ENCODE measurements around the gene GABRG3. TPM values are rescaled to one million over a fixed set of nuclear protein-coding genes. Genes with fewer than 3 reads are reported as not detected.

Gene GABRG3
- total RNA-seq: not detected

DNA sequence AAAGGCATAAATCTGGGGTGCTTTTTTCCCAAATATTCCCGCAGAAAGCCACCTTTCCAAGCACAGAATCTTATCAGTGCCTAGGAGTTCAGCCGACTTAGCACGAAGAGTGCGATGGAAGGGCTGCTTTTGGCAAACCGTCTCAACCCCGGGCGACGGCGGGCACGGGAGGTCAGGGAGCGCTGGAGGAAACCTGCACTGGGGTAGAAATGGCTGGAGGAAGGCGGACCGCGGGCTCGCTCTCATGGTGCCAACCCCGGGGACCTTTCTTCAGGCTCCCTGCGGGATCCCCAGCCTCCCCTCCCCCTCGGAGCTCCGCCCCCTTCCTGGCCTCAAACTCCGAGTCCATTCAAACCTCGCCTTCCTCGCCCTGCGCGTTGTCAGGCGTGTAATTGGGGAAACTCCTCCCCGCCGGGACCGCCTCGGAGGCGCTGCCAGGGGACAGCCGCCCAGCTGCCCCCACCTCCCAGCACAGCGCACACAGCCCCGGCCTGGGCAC, at the start of gene GABRG3:
Gene GABRG3, plus strand, starts transcription at position 470 of the 499 bp plus-strand sequence.
- POLR2A ChIA-PET: no interaction called here
- no peaks in the 10 kb centered on the region for H3K4me1 Mint-ChIP-seq

DNA sequence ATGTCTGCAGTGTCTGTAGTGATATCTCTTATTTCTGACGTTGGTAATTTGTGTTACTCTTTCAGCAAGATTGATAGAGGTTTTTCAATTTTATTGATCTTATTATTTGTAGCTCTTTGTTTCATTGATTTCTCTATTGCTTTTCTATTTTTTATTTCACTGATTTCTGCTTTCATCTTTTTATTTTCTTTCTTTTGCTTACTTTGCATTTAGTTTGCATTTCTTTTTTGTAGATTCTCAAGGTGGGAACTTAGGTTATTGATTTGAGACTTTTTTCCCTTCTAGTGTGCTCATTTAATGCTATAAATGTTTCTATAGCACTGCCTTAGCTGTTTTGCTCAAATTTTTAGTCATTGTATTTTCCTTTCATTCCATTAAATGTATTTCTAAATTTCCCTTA, 49.5 kb upstream of the GABRG3 start:
- Mint-ChIP-seq H3K9me3 (peaks cover 5% of the 10 kb centered on the region), H3K27me3 (no peaks in the 10 kb centered on the region), H3K27ac (no peak overlapping the region), H3K36me3 (ENCODE audit: low read depth) (no peaks in the 10 kb centered on the region), H3K4me1 (no peaks in the 10 kb centered on the region), H3K4me3 (no peak overlapping the region)
- ChIA-PET POLR2A (no interaction called here), CTCF (no interaction called here)
- no peak for DNase-seq

More for the DNA sequence above, at the start of gene GABRG3:
- Mint-ChIP-seq H3K9me3 (peaks cover 2% of the 10 kb centered on the region), H3K4me3 (no peak within 1 kb of the TSS), H3K27ac (no peak within 1 kb of the TSS), H3K36me3 (ENCODE audit: low read depth) (no peaks in the 10 kb centered on the region), H3K27me3 (no peaks in the 10 kb centered on the region)
- CTCF ChIA-PET: no interaction called here
- DNase-seq: no peak

DNA sequence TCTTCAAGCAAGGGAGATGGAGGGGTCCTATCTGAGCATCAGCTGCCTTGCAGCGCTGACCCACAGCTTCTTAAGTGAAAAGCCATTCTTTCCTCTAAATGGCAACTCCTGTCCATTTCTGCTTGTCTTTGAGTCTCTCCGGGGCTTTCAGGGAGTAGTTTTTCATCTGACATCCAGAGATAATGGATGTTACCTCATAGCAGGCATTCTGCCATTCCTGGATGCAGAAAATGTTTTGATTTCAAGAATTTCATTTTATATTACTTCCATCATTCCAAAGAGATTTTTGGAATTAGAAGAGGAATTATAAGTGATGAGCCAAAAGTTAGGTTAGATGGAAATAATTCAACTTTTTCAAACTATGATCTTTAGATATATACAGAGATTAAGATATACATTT, 44.9 kb upstream of the GABRG3 start:
- Mint-ChIP-seq H3K27me3 (no peaks in the 10 kb centered on the region), H3K4me3 (no peak overlapping the region), H3K9me3 (peaks cover 9% of the 10 kb centered on the region), H3K4me1 (no peaks in the 10 kb centered on the region), H3K36me3 (ENCODE audit: low read depth) (no peaks in the 10 kb centered on the region), H3K27ac (no peak overlapping the region)
- no peak for DNase-seq
- ChIA-PET POLR2A (no interaction called here), CTCF (no interaction called here)

DNA sequence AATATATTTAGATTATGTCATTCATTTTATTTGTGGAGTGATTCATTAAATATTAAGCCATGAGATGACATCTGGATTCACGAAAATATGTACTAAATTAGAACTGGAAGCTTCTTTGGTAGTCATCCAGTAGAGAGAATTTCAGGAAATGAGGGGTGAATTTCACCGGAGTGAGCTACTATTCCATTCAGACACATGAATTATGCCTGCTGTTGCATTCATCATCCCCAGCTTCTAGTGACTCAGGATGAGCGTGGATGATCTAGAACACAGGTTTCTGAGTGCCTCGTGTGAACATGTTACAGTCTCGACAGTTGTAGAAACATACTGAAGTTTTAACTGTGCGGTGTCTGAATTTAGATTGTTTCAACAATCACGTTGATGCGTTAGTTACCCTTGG, 42.9 kb upstream of the GABRG3 start:
- no peaks in the 10 kb centered on the region for H3K4me1 Mint-ChIP-seq
- H3K27ac Mint-ChIP-seq: no peak overlapping the region
- no peak for DNase-seq
- CTCF ChIA-PET: no interaction called here
- peaks cover 15% of the 10 kb centered on the region for H3K9me3 Mint-ChIP-seq
- no peak overlapping the region for H3K4me3 Mint-ChIP-seq
- POLR2A ChIA-PET: no interaction called here
- no peaks in the 10 kb centered on the region for H3K27me3 Mint-ChIP-seq
- no peaks in the 10 kb centered on the region for H3K36me3 Mint-ChIP-seq (ENCODE audit: low read depth)

DNA sequence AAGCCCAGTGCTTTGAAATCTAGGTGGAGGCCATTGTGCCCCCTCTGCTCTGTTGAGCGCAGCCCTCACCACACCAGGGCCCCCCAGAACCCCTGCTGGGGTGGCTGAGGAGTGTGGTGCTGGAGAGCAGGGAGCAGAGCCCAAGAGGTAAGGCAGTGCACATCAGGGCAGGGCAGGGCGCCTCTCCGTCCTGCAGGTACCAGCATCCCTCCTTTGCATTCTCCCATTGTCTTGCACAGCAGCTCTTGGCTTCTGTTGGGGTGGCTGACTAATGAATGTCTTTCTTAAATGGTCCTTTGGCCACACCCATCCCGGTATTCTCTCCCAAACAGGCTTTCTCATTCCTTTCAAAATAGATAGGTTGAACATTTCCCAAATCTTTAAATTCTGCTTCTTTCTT, 41.4 kb upstream of the GABRG3 start:
- no peaks in the 10 kb centered on the region for H3K36me3 Mint-ChIP-seq (ENCODE audit: low read depth)
- no peak overlapping the region for H3K4me3 Mint-ChIP-seq
- ChIA-PET CTCF (no interaction called here), POLR2A (no interaction called here)
- DNase-seq: no peak
- H3K27ac Mint-ChIP-seq: no peak overlapping the region
- no peaks in the 10 kb centered on the region for H3K27me3 Mint-ChIP-seq
- peaks cover 18% of the 10 kb centered on the region for H3K9me3 Mint-ChIP-seq
- H3K4me1 Mint-ChIP-seq: no peaks in the 10 kb centered on the region

DNA sequence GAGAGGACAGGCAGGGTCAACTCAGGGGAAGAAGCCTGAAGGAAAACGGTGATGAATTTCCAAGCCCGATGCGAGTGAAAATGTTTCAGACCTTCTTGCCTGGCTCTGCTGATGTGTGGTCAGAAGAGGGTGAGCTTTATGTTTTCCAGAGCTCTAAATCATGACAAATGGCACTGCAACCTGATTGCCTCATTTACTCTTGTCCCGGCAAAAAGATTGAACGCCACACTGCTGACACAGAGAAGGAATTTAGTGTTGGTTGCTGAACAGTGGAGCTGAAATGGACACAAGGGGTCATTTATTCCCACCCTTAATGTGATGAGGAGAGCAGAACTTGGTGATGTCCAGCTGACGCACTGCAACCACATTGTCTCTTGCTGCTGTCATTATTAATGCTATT, 36.1 kb upstream of the GABRG3 start:
- ChIA-PET POLR2A (no interaction called here), CTCF (no interaction called here)

DNA sequence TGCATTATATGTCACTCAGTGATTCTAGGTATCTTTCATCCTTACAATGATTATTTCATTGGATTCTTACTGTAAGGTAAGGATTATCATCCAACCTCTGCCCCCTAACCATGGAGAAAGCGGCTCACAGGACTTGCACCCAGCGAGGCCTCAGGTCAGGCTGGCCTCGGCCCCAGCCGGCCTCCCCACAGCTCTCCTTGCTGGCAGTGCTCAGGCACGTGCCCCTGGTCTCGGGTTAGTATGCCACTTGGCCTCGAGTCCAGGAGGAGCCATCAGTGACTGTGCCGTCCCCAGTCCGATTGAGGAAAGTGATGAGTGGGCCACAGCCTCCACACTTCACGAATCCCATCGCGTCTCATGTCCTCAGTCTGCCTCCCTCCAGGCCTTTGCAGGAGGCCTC, 35.7 kb upstream of the GABRG3 start:
- Mint-ChIP-seq H3K4me1 (no peaks in the 10 kb centered on the region), H3K27me3 (no peaks in the 10 kb centered on the region), H3K4me3 (no peak overlapping the region), H3K27ac (no peak overlapping the region), H3K9me3 (peaks cover 27% of the 10 kb centered on the region), H3K36me3 (ENCODE audit: low read depth) (no peaks in the 10 kb centered on the region)
- POLR2A ChIA-PET: no interaction called here
- no peak for DNase-seq
- CTCF ChIA-PET: no interaction called here

More for the DNA sequence above, 36.1 kb upstream of the GABRG3 start:
- Mint-ChIP-seq H3K36me3 (ENCODE audit: low read depth) (no peaks in the 10 kb centered on the region), H3K27me3 (no peaks in the 10 kb centered on the region), H3K4me3 (no peak overlapping the region), H3K9me3 (peaks cover 28% of the 10 kb centered on the region), H3K27ac (no peak overlapping the region), H3K4me1 (no peaks in the 10 kb centered on the region)
- DNase-seq: no peak

DNA sequence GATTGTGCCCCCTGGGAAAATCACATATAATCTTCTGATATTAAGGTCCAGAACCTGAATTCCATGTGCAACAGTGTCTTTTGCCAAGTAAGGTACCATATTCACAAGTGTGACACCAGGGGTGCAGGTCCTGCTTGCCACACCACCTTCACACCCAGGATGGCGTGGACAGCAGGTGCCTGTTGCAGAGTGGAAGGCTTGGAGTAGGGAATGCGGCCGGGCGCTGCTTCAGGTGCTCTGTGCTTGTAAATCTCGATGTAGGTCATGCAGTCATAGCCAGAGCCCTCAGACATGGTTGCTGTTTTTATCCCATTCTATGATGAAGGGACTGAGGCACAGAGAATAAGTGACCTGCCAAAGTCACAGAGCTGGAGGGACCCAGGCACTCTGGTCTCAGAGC, 34.5 kb upstream of the GABRG3 start:
- CTCF ChIA-PET: no interaction called here
- POLR2A ChIA-PET: no interaction called here

DNA sequence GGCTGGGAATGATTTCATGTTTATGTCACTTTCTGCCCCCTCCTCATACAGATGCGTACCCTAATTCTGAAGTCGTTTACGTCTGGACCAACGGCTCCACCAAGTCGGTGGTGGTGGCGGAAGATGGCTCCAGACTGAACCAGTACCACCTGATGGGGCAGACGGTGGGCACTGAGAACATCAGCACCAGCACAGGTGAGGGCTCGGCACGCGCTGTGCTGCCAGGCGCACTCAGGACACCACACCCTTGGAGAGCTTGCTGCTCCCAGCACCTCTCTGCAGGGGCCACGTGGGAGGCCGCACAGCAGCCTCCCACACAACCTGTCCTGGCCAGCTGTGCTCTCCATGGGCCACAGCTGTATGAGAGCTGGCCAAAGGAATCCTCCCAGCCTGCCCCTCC, 33.8 kb upstream of the GABRG3 start:
- no peaks in the 10 kb centered on the region for H3K27me3 Mint-ChIP-seq
- H3K4me1 Mint-ChIP-seq: no peaks in the 10 kb centered on the region
- POLR2A ChIA-PET: no interaction called here
- H3K9me3 Mint-ChIP-seq: peaks cover 20% of the 10 kb centered on the region
- CTCF ChIA-PET: no interaction called here
- no peak overlapping the region for H3K27ac Mint-ChIP-seq
- DNase-seq: no peak
- no peaks in the 10 kb centered on the region for H3K36me3 Mint-ChIP-seq (ENCODE audit: low read depth)
- no peak overlapping the region for H3K4me3 Mint-ChIP-seq

More for the DNA sequence above, 34.5 kb upstream of the GABRG3 start:
- Mint-ChIP-seq H3K4me3 (no peak overlapping the region), H3K27me3 (no peaks in the 10 kb centered on the region), H3K4me1 (no peaks in the 10 kb centered on the region), H3K9me3 (peaks cover 24% of the 10 kb centered on the region), H3K36me3 (ENCODE audit: low read depth) (no peaks in the 10 kb centered on the region), H3K27ac (no peak overlapping the region)
- DNase-seq: no peak

DNA sequence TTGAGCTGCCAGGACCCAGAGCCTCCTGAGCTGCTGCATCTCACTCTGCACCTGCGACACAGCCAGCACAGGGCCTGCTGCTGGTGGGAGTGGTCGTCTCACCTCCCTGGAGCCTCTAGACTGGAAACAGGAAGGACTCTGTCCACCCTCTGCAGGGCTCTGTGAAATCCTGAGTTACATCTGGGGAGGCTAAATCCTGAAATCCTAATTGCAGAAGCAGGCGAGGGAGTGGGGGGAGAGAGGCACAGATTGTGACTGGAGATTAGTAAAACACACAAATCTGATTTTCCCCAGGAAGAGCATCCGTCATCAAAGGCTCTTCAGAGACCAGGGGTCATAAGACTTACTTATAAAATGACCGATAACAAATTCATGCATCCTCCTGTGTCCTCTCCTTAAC, 31.6 kb upstream of the GABRG3 start:
- Mint-ChIP-seq H3K27me3 (no peaks in the 10 kb centered on the region), H3K27ac (no peak overlapping the region), H3K4me1 (no peaks in the 10 kb centered on the region), H3K9me3 (peaks cover 19% of the 10 kb centered on the region), H3K36me3 (ENCODE audit: low read depth) (no peaks in the 10 kb centered on the region), H3K4me3 (no peak overlapping the region)
- CTCF ChIA-PET: no interaction called here
- DNase-seq: no peak
- POLR2A ChIA-PET: no interaction called here

DNA sequence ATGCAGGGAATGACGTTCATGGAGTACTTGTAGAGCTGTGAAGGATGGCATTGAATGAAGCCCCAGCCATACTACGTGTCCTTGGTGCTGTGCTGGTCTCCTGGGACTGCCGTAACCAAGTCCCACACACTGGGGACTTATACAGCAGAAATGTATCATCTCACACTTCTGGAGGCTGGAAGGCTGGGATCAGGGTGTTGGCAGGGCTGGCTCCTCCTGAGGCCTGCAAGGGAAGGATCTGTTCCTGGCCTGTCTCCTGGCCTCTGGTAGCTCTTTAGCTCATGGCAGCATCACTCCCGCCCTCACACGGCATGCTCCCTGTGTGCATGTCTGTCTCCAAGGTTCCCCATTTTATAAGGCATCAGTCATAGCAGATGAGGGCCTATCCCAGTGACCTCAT, 29.5 kb upstream of the GABRG3 start:
- POLR2A ChIA-PET: no interaction called here
- DNase-seq: no peak
- no peaks in the 10 kb centered on the region for H3K4me1 Mint-ChIP-seq
- no peaks in the 10 kb centered on the region for H3K27me3 Mint-ChIP-seq
- H3K27ac Mint-ChIP-seq: no peak overlapping the region
- CTCF ChIA-PET: no interaction called here
- H3K9me3 Mint-ChIP-seq: peaks cover 24% of the 10 kb centered on the region
- no peaks in the 10 kb centered on the region for H3K36me3 Mint-ChIP-seq (ENCODE audit: low read depth)
- H3K4me3 Mint-ChIP-seq: no peak overlapping the region

DNA sequence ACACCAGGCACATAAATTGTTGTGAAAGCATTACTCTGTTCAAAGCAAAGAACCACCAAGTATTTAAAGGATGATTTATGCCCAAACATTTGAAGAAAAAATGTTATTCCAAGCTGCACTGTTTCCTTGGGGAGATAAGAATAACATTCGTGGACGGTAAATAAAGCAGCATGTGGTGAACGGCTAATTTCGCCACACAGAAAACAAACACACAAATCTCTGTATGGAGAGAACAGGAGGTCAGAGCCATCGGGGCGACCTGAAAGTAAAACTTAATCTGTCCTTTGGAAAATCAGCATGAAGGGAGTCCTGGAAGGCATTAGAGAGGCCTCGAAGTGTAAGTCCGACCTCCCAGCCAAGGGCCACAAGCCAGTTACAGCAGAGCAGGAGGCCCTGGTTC, 27.1 kb upstream of the GABRG3 start:
- no peak for DNase-seq
- Mint-ChIP-seq H3K27ac (no peak overlapping the region), H3K4me1 (no peaks in the 10 kb centered on the region), H3K4me3 (no peak overlapping the region), H3K27me3 (no peaks in the 10 kb centered on the region), H3K9me3 (peaks cover 23% of the 10 kb centered on the region), H3K36me3 (ENCODE audit: low read depth) (no peaks in the 10 kb centered on the region)
- ChIA-PET POLR2A (no interaction called here), CTCF (no interaction called here)

DNA sequence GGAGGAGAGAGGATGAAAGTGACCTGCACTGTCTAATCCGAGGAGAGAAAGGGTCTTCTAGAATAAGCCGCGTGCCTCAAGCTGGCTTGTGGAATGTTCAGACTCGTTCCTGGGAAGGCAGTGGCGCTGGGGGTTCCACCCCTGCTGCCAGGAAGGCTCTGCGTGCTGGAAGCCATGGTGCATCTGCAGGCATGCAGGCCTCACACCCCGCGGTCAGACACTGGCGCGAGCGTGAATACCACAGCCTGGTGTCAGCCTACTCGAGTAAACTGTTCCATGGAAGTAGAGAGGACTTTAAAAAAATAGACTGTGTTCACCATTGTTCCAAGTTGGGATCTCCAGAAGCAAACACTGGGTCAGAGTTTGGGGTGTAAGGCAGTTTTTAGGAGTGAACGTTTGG, 25.9 kb upstream of the GABRG3 start:
- ChIA-PET POLR2A (no interaction called here), CTCF (no interaction called here)
- no peak for DNase-seq
- no peaks in the 10 kb centered on the region for H3K36me3 Mint-ChIP-seq (ENCODE audit: low read depth)
- no peak overlapping the region for H3K4me3 Mint-ChIP-seq
- no peaks in the 10 kb centered on the region for H3K4me1 Mint-ChIP-seq
- no peaks in the 10 kb centered on the region for H3K27me3 Mint-ChIP-seq
- peaks cover 21% of the 10 kb centered on the region for H3K9me3 Mint-ChIP-seq
- H3K27ac Mint-ChIP-seq: no peak overlapping the region

DNA sequence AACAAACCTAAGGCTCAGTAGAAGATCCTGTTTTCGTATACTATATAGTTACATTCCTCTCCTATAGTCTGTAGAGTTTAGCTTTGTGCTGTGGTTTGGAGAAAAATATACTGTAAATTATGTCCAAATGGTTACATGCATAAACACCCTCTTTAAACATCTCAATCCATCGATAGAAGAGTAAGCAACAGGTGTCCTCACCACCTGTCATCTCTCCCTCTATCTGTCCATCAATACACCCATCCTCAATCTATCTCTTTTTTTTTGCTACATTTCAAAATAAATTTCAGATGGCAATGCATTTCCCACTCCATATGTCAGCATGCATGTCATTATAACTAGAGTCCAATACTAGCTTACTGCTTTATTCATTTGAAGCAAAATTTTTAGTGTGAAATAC, 21.0 kb upstream of the GABRG3 start:
- H3K4me3 Mint-ChIP-seq: no peak overlapping the region
- H3K4me1 Mint-ChIP-seq: no peaks in the 10 kb centered on the region
- POLR2A ChIA-PET: no interaction called here
- H3K27ac Mint-ChIP-seq: no peak overlapping the region
- CTCF ChIA-PET: no interaction called here
- no peaks in the 10 kb centered on the region for H3K27me3 Mint-ChIP-seq
- H3K9me3 Mint-ChIP-seq: peaks cover 21% of the 10 kb centered on the region
- DNase-seq: no peak
- no peaks in the 10 kb centered on the region for H3K36me3 Mint-ChIP-seq (ENCODE audit: low read depth)

DNA sequence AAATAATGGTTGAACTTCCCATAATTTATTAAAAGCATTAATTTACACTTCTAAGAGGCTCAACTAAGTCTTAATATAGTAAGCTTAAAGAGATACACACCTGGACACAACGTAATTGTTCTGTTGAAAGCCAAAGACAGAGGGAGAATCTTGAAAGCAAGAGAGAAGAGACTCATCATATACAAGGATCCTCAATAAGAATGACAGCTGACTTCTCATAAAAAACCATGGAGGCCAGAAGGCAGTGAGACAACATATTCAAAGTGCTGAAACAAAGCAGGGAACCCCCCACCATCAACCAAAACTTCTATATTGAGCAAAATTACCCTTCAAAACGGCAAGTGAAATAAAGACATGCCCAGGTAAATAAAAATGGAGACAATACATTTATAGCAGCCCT, 16.6 kb upstream of the GABRG3 start:
- Mint-ChIP-seq H3K4me3 (no peak overlapping the region), H3K27me3 (no peaks in the 10 kb centered on the region), H3K9me3 (peaks cover 11% of the 10 kb centered on the region), H3K4me1 (no peaks in the 10 kb centered on the region), H3K36me3 (ENCODE audit: low read depth) (no peaks in the 10 kb centered on the region), H3K27ac (no peak overlapping the region)
- DNase-seq: no peak
- ChIA-PET CTCF (no interaction called here), POLR2A (no interaction called here)
